Measurements from ENCODE around the gene ATF7.

Gene ATF7

GRCh38 chr12:53480491-53481442 is 145.4 kb downstream of the ATF7 start:
- DNase-seq = no peak

GRCh38 chr12:53479331-53479730 is 146.9 kb downstream of the ATF7 start:
- no peak for DNase-seq

- DNase-seq = no peak
Observed at GRCh38 chr12:53478865-53479264, 147.3 kb downstream of the ATF7 start.

- no peak for DNase-seq
Observed at GRCh38 chr12:53476769-53477209, 149.4 kb downstream of the ATF7 start.

- no peak for DNase-seq
Observed at GRCh38 chr12:53474819-53475218, 151.4 kb downstream of the ATF7 start.

GRCh38 chr12:53474077-53474476 is 152.1 kb downstream of the ATF7 start:
- no peak for DNase-seq

- no peak for DNase-seq
Observed at GRCh38 chr12:53472056-53472582, 154.1 kb downstream of the ATF7 start.

GRCh38 chr12:53468282-53468681 is 157.9 kb downstream of the ATF7 start:
- no peak for DNase-seq

GRCh38 chr12:53467880-53468279 is 158.3 kb downstream of the ATF7 start:
- no peak for DNase-seq

GRCh38 chr12:53467082-53467481 is 159.1 kb downstream of the ATF7 start:
- no peak for DNase-seq

- DNase-seq = no peak
Observed at GRCh38 chr12:53466640-53467039, 159.5 kb downstream of the ATF7 start.

GRCh38 chr12:53465679-53466078 is 160.5 kb downstream of the ATF7 start:
- no peak for DNase-seq

GRCh38 chr12:53464685-53465418 is 161.3 kb downstream of the ATF7 start:
- no peak for DNase-seq

- no peak for DNase-seq
Observed at GRCh38 chr12:53463802-53464560, 162.2 kb downstream of the ATF7 start.

- DNase-seq = no peak
Observed at GRCh38 chr12:53462935-53463334, 163.2 kb downstream of the ATF7 start.

GRCh38 chr12:53461591-53461990 is 164.6 kb downstream of the ATF7 start:
- DNase-seq = no peak

GRCh38 chr12:53461059-53461458 is 165.1 kb downstream of the ATF7 start:
- DNase-seq = no peak

- DNase-seq = no peak
Observed at GRCh38 chr12:53459097-53459496, 167.1 kb downstream of the ATF7 start.
